Liver (tissue), 9 donors: ENCODE results near the gene LEMD2. TPM values are rescaled to one million over a fixed set of nuclear protein-coding genes. Genes with fewer than 3 reads are reported as not detected.

Experiments
- DNase-seq: peaks from one replicate; pipeline ENCODE4 v3.0.0-alpha.2; 2017; ENCODE audit warnings: low spot score
- H3K27ac ChIP-seq, 2 donors: one replicate each; pipeline ENCODE4 v1.7.0; 2013; ENCODE audit warnings: inconsistent platforms in 2 of 2, low read length in 2 of 2, control low read depth in 1 of 2, low read depth in 1 of 2, mild to moderate bottlenecking in 1 of 2
- H3K27me3 ChIP-seq, 4 donors: one replicate each; pipeline versions ENCODE4 v1.6.1 to v1.7.0; 2013; ENCODE audit warnings: low read length in 3 of 4, inconsistent platforms in 1 of 4, mild to moderate bottlenecking in 1 of 4, moderate library complexity in 1 of 4; ENCODE audit not compliant: control insufficient read depth in 4 of 4, insufficient read depth in 4 of 4
- H3K36me3 ChIP-seq, 4 donors: one replicate each; pipeline versions ENCODE4 v1.6.1 to v1.7.0; 2013; ENCODE audit warnings: low read length in 3 of 4, mild to moderate bottlenecking in 3 of 4, low read depth in 1 of 4, moderate library complexity in 1 of 4; ENCODE audit not compliant: control insufficient read depth in 4 of 4, insufficient read depth in 3 of 4
- H3K4me1 ChIP-seq, 4 donors: one replicate each; pipeline versions ENCODE4 v1.6.1 to v1.7.0; 2013; ENCODE audit warnings: low read length in 3 of 4, mild to moderate bottlenecking in 3 of 4, moderate library complexity in 1 of 4; ENCODE audit not compliant: control insufficient read depth in 4 of 4, insufficient read depth in 4 of 4
- H3K4me3 ChIP-seq, 3 donors: one replicate each; pipeline versions ENCODE4 v1.6.1 to v1.7.0; 2013; ENCODE audit warnings: low read length in 3 of 3, control low read depth in 1 of 3, low read depth in 1 of 3, mild to moderate bottlenecking in 1 of 3
- H3K9ac ChIP-seq, 2 donors: one replicate each; pipeline ENCODE4 v1.7.0; 2013; ENCODE audit warnings: low read length in 2 of 2, mild to moderate bottlenecking in 2 of 2, moderate library complexity in 2 of 2, control low read depth in 1 of 2, low read depth in 1 of 2
- H3K9me3 ChIP-seq, 4 donors: one replicate each; pipeline versions ENCODE4 v1.6.1 to v1.7.0; 2013; ENCODE audit warnings: low read length in 3 of 4; ENCODE audit not compliant: control insufficient read depth in 4 of 4
- ATF3 ChIP-seq: IDR thresholded peaks from 2 replicates; pipeline ENCODE4 v1.6.1; 2016; ENCODE audit warnings: antibody characterized with exemption
- CTCF ChIP-seq: fragments of 150-350 bp; IDR thresholded peaks from 2 replicates; pipeline ENCODE4 v1.5.1; 2017; ENCODE audit warnings: improper control_type of control experiment, low read depth, low read length; ENCODE audit not compliant: missing input control
- EGR1 ChIP-seq, 2 donors: IDR thresholded peaks; 2 replicates each; pipeline ENCODE4 v1.6.1; 2016 to 2018; ENCODE audit warnings: antibody characterized with exemption in 2 of 2, low read depth in 2 of 2
- FOXA1 ChIP-seq: IDR thresholded peaks from 2 replicates; pipeline ENCODE4 v1.6.1; 2016; ENCODE audit warnings: antibody characterized with exemption
- FOXA2 ChIP-seq: IDR thresholded peaks from 2 replicates; pipeline ENCODE4 v1.6.1; 2016; ENCODE audit warnings: antibody characterized with exemption
- GABPA ChIP-seq, 2 donors: IDR thresholded peaks in 1 of 2; conservative IDR thresholded peaks in 1 of 2; 2 replicates each; pipeline ENCODE4 v1.6.1; 2016; ENCODE audit warnings: antibody characterized with exemption in 2 of 2, mild to moderate bottlenecking in 1 of 2, moderate library complexity in 1 of 2
- HNF4A ChIP-seq, 2 donors: conservative IDR thresholded peaks; 2 replicates each; pipeline ENCODE4 v1.6.1; 2016; ENCODE audit warnings: antibody characterized with exemption in 2 of 2, mild to moderate bottlenecking in 2 of 2
- HNF4G ChIP-seq: IDR thresholded peaks from 2 replicates; pipeline ENCODE4 v1.6.1; 2016; ENCODE audit warnings: antibody characterized with exemption
- JUND ChIP-seq, 2 donors: IDR thresholded peaks; 2 replicates each; pipeline ENCODE4 v1.6.1; 2016; ENCODE audit warnings: antibody characterized with exemption in 2 of 2
- MAX ChIP-seq: IDR thresholded peaks from 2 replicates; pipeline ENCODE4 v1.6.1; 2016; ENCODE audit warnings: antibody characterized with exemption
- NR2F2 ChIP-seq: IDR thresholded peaks from 2 replicates; pipeline ENCODE4 v1.6.1; 2016; ENCODE audit warnings: antibody characterized with exemption
- RAD21 ChIP-seq, 2 donors: IDR thresholded peaks; 2 replicates each; pipeline ENCODE4 v1.6.1; 2016; ENCODE audit warnings: antibody characterized with exemption in 2 of 2, mild to moderate bottlenecking in 2 of 2
- REST ChIP-seq: IDR thresholded peaks from 2 replicates; pipeline ENCODE4 v1.6.1; 2016; ENCODE audit warnings: antibody characterized with exemption, mild to moderate bottlenecking
- RXRA ChIP-seq, 2 donors: IDR thresholded peaks; 2 replicates each; pipeline ENCODE4 v1.6.1; 2017 to 2018; ENCODE audit warnings: antibody characterized with exemption in 2 of 2, mild to moderate bottlenecking in 1 of 2
- SP1 ChIP-seq: IDR thresholded peaks from 2 replicates; pipeline ENCODE4 v1.6.1; 2018; ENCODE audit warnings: antibody characterized with exemption, mild to moderate bottlenecking
- TAF1 ChIP-seq: conservative IDR thresholded peaks from 2 replicates; pipeline ENCODE4 v1.6.1; 2016; ENCODE audit warnings: antibody characterized with exemption, mild to moderate bottlenecking
- YY1 ChIP-seq: IDR thresholded peaks from 2 replicates; pipeline ENCODE4 v1.6.1; 2016; ENCODE audit warnings: antibody characterized with exemption, mild to moderate bottlenecking
- ZBTB33 ChIP-seq: IDR thresholded peaks from 2 replicates; pipeline ENCODE4 v1.6.1; 2016; ENCODE audit warnings: antibody characterized with exemption
- WGBS: extraction: QIAGEN DNeasy Blood & Tissue Kit; methylation state at CpG from one replicate; pipeline ENCODE4 v1.1.7; 2013; 5-methylcytosine and 5-hydroxymethylcytosine counted together
- polyA plus RNA-seq, 2 donors: library from polyadenylated mRNA; stranded (reverse) in 1 of 2; unstranded in 1 of 2; fragments of 200-250 nt in 1 of 2; fragments of >200 nt in 1 of 2; fragmentation: Nextera tagmentation in 1 of 2; extraction: Ambion mirVana in 1 of 2; gene quantifications; one replicate each; pipeline versions ENCODE4 v1.2.1 to v1.2.3, GENCODE V29; 2013 to 2015
- total RNA-seq, 2 donors: library from RNA; depleted of rRNA; stranded (reverse); fragments of >200 nt; gene quantifications; one replicate each; pipeline ENCODE4 v1.2.3, GENCODE V29; 2014
- donor health status: healthy.
- donor health status: healthy.
- donor health status: healthy.
- donor health status: healthy.
- donor health status: healthy.

Gene LEMD2
- total and polyA plus RNA-seq, 4 donors, result 6.5 to 23.1 (median 16.6) TPM

GRCh38 chr6:33776186-33776585, 12.7 kb downstream of the LEMD2 start:
- TF ChIP-seq YY1, result no peak
- no peak for TF ChIP-seq FOXA2
- no peak for TF ChIP-seq NR2F2
- TF ChIP-seq EGR1 (IDR thresholded peaks at IDR 0.05; ENCODE audit: low read depth in 2 of 2), result no peak
- TF ChIP-seq CTCF, result no peak
- no peak for TF ChIP-seq FOXA1
- TF ChIP-seq HNF4A (conservative IDR thresholded peaks at IDR 0.05), result no peak
- TF ChIP-seq SP1, result no peak
- no peak for TF ChIP-seq TAF1
- TF ChIP-seq HNF4G, result no peak
- no peak for TF ChIP-seq RXRA (IDR thresholded peaks at IDR 0.05)
- TF ChIP-seq RAD21 (IDR thresholded peaks at IDR 0.05), result no peak
- no peaks in the 10 kb centered on the region for H3K27me3 ChIP-seq
- DNase-seq, result no peak
- WGBS, result 95% methylated on average over 4 of the region's 4 CpGs
- no peak overlapping the region for H3K27ac ChIP-seq
- H3K9me3 ChIP-seq, result no peaks in the 10 kb centered on the region
- peaks cover 0 to 8% (median 2%) of the 10 kb centered on the region in 4 donors for H3K4me1 ChIP-seq
- H3K36me3 ChIP-seq, result peaks cover 43 to 82% (median 58%) of the 10 kb centered on the region in 4 donors
- no peak overlapping the region for H3K4me3 ChIP-seq
- no peak overlapping the region for H3K9ac ChIP-seq

DNA sequence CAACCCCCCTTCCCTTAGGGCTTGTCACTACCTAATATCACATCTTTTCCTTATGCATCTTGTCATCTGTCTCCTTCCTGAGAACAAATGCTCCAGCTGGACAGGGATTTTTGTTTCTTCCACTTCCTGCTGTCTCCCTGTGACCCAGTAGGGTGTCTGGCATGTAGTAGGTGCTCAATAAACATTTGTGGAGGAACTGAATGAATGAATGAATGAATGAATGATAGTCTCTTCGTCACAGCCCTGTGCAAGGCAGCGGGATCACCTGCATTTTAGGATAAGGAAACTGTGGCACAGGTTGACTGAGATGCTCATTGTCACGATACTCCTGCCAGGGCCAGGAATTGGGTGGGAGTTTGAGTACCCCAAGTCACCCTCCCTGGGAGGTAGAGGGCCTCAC, 14.2 kb downstream of the LEMD2 start:
- Histone ChIP-seq H3K9me3 (no peaks in the 10 kb centered on the region), H3K27me3 (no peaks in the 10 kb centered on the region), H3K4me3 (no peak overlapping the region), H3K27ac (no peak overlapping the region), H3K36me3 (peaks cover 35 to 69% (median 51%) of the 10 kb centered on the region in 4 donors), H3K9ac (no peak overlapping the region), H3K4me1 (peaks cover 0 to 11% (median 4%) of the 10 kb centered on the region in 4 donors)
- TF ChIP-seq SP1 (no peak), ZBTB33 (no peak), RXRA (IDR thresholded peaks at IDR 0.05) (no peak), FOXA2 (no peak), NR2F2 (no peak), RAD21 (IDR thresholded peaks at IDR 0.05) (no peak), HNF4G (no peak), JUND (IDR thresholded peaks at IDR 0.05) (no peak), CTCF (no peak), MAX (no peak), REST (no peak), EGR1 (IDR thresholded peaks at IDR 0.05; ENCODE audit: low read depth in 2 of 2) (no peak), HNF4A (conservative IDR thresholded peaks at IDR 0.05) (no peak), GABPA (IDR thresholded peaks at IDR 0.05 in 1 of 2, conservative IDR thresholded peaks at IDR 0.05 in 1 of 2) (no peak), TAF1 (no peak), YY1 (no peak), ATF3 (no peak), FOXA1 (no peak)
- 99% methylated on average over 3 of the region's 3 CpGs for WGBS
- no peak for DNase-seq
